ENCODE measurements around the gene RXFP3.
"Not testable (repeated sequence)": the region's sequence is repeated elsewhere in the genome, so short reads cannot be mapped to it uniquely, and the experiment has no call there.

RXFP3 gene

DNA sequence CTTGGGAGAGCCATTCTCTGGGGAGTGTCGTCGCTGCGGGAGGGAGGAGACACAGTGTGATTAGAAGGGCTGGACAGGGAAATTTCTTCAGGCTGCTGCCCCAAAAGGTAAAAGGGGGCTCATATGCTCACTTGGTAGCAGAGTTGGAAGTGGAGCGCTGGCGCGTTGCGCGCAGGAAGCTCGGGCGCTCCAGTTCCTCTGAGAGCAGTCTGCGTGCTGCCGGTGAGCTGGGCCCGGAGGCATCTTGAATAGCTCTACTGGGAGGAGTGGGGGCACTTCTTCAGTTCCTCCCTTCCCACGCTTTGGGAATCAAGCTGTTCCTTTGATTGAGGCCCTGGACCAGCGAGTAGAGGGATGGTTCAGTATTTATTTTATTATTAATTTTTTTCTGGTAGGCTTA, 2.7 kb downstream of the RXFP3 start:
- TF ChIP-seq, protein P1, sequence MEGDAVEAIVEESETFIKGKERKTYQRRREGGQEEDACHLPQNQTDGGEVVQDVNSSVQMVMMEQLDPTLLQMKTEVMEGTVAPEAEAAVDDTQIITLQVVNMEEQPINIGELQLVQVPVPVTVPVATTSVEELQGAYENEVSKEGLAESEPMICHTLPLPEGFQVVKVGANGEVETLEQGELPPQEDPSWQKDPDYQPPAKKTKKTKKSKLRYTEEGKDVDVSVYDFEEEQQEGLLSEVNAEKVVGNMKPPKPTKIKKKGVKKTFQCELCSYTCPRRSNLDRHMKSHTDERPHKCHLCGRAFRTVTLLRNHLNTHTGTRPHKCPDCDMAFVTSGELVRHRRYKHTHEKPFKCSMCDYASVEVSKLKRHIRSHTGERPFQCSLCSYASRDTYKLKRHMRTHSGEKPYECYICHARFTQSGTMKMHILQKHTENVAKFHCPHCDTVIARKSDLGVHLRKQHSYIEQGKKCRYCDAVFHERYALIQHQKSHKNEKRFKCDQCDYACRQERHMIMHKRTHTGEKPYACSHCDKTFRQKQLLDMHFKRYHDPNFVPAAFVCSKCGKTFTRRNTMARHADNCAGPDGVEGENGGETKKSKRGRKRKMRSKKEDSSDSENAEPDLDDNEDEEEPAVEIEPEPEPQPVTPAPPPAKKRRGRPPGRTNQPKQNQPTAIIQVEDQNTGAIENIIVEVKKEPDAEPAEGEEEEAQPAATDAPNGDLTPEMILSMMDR (IDR thresholded peaks at IDR 0.05; ENCODE audit: low read depth, low read length), result no peak
- no peak for DNase-seq (ENCODE audit: low read depth, low spot score)
- in situ Hi-C loops (cut with HindIII; ENCODE audit: low sequenced_read_pairs), result no loop called here
- H3K4me3 ChIP-seq (ENCODE audit: low read depth, low read length), result no peak overlapping the region

DNA sequence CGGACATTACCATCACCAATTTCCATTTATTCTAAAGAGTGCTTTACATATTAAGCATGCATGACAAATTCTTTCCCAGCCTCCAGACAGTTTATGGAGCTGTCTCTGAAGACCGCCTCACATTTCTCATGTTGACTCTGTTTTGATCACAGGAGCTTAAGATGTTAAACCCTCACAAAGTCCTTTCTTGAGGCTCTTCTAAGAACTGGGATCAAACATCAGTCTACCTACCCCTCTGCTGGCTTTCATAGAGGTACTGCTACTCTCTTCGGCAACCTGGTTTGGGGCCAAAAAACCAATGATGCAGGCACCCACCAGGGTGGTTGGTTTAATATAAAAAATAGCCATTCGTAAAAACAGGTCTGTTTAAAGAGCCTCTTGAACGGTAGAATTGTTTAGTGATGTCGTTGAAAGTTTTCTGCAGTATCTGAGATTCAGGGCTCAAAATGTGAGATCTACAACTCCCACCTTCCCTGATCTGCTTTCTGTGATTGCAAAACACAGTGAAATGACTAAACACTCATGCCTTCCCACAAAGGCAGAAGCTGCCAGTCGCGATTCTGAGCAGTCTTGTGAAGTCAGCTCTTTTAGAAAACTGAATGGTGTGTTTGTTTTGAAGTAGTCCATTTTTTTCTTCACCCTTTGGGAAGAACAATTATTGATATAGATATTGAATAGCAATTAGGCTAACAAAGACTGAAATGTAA, 3.5 kb downstream of the RXFP3 start:
- H3K4me3 ChIP-seq (ENCODE audit: low read depth, low read length), result no peak overlapping the region
- no peak for DNase-seq (ENCODE audit: low read depth, low spot score)
- in situ Hi-C loops (cut with HindIII; ENCODE audit: low sequenced_read_pairs), result no loop called here
- TF ChIP-seq, protein P1 (IDR thresholded peaks at IDR 0.05; ENCODE audit: low read depth, low read length), result no peak

DNA sequence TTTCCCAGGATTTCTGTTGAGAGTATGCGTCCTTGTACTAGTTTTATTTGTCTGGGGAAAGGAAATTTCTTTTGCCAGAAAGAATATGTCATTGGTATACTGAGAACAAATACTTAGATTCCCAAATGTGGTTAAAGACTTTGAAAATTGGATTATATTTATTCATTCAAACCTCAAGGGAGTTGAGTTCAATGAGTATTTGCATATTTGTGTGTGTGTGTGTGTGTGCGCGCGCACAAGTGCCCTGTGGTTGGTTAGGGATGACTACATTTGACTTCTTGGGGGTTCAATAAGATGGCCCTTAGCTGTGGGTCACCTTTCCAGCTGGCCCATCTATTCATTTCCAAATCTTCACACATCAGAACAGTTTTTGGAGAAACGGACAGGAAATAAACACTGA, 4.9 kb downstream of the RXFP3 start:
- in situ Hi-C loops (cut with HindIII; ENCODE audit: low sequenced_read_pairs), result no loop called here
- H3K4me3 ChIP-seq (ENCODE audit: low read depth, low read length), result no peak overlapping the region
- TF ChIP-seq, protein P1 (IDR thresholded peaks at IDR 0.05; ENCODE audit: low read depth, low read length), result no peak
- no peak for DNase-seq (ENCODE audit: low read depth, low spot score)

DNA sequence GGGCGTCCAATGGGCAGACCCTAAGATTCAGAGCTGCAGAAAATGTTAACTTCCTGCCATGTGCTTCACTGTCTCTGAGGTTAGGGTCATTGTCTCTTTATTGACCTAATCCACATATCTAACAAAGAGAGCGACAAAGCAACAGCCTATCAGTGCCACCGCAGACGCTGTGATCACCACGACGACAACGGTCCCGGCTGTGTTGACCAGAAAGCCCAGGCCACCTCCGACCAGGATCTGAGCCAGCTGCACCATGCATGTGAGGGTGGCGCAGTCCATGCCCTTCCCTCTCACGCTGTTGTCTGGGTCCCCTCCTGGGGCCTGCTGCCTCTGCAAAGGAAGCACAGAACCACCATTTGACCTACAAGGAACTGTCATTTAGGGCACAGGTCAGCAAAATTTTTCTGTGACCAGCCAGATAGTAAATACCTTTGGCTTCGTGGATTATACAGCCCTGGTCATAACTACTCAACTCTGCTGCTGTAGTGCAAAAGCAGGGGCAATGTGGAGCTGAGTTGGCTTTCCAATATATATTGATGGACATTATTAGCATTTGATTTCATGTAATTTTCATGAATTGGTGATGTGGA, 8.5 kb downstream of the RXFP3 start:
- TF ChIP-seq, protein P1 (IDR thresholded peaks at IDR 0.05; ENCODE audit: low read depth, low read length), result no peak
- in situ Hi-C loops (cut with HindIII; ENCODE audit: low sequenced_read_pairs), result no loop called here
- no peak overlapping the region for H3K4me3 ChIP-seq (ENCODE audit: low read depth, low read length)
- DNase-seq (ENCODE audit: low read depth, low spot score), result no peak

DNA sequence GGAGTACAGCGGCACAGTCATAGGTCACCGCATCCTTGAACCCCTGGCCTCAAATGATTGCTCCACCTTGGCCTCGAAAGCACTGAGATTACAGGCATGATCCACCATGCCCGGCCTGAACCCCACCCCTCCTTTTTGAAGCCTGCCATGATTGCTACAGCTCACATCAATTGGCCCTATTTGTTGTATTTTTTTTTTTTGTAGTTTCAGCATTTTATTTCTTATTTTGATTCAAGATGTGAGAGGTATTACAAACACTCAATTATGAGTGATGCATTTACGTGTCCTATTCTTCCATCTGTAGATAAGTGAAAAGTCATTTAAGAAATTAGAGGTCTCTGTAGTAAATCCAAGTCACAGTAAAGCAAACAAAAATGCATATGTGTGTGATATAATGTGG, 16.0 kb downstream of the RXFP3 start:
- H3K4me3 ChIP-seq (ENCODE audit: low read depth, low read length); in situ Hi-C loops (cut with HindIII; ENCODE audit: low sequenced_read_pairs); DNase-seq (ENCODE audit: low read depth, low spot score): not testable (repeated sequence)

DNA sequence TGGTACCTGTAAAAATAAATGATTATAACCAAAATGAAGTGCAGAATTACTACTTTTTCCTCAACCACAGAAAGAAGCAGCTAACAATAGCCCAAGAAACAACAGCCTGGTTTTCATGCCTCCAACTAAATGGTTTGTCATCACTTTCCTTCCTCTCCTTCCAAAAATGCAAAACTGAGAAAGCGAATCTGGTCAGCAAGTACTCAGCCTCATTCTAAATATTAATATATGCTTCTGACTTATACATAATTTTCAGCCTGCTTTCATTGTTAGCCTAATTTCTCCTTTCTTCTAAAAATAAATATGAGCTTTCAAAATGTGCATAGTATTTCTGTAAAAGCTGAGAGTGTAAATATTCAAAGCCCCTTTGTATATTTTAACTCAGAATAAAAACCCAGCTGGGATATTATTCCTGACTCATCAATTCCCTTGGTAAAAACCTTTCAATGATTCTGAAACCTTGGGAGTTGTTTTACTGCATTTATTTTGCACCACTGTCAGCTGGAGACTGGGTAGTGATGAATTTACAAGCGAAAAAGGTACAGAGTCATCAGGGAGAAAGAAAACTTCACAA, 21.5 kb downstream of the RXFP3 start:
- no peak overlapping the region for H3K4me3 ChIP-seq (ENCODE audit: low read depth, low read length)
- in situ Hi-C loops (cut with HindIII; ENCODE audit: low sequenced_read_pairs), result no loop called here
- TF ChIP-seq, protein P1 (IDR thresholded peaks at IDR 0.05; ENCODE audit: low read depth, low read length), result no peak
- DNase-seq (ENCODE audit: low read depth, low spot score), result no peak

DNA sequence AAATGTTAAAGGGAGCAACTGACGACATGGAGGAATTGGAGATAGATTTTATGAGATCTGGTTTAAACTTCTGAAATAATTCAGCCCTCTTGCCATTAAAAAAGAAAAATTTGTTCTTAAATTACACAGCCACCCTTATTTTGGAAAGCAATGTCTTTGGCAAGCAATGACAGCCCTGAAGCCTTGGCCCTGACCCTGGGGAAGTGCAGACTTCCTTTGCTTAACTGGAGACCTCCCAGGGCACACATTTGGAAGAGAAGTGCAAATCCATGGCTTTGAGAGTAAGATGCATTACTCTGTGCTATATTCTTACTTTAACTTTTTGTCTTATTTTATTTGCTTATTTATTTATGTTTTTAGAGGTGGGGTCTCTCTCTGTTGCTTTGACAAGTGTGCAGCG, 22.0 kb downstream of the RXFP3 start:
- no peak overlapping the region for H3K4me3 ChIP-seq (ENCODE audit: low read depth, low read length)
- TF ChIP-seq, protein P1 (IDR thresholded peaks at IDR 0.05; ENCODE audit: low read depth, low read length), result no peak
- in situ Hi-C loops (cut with HindIII; ENCODE audit: low sequenced_read_pairs), result no loop called here
- no peak for DNase-seq (ENCODE audit: low read depth, low spot score)
